HG03571 (cell line): Measurements from ENCODE around the gene KCNK2.
"Not testable (repeated sequence)": the region's sequence is repeated elsewhere in the genome, so short reads cannot be mapped to it uniquely, and the experiment has no call there.

Experiments
- ATAC-seq: cut with Tn5 transposase; IDR thresholded peaks from one replicate; pipeline ENCODE4 v1.9.1; 2021; ENCODE audit not compliant: unreplicated experiment

KCNK2 gene

DNA sequence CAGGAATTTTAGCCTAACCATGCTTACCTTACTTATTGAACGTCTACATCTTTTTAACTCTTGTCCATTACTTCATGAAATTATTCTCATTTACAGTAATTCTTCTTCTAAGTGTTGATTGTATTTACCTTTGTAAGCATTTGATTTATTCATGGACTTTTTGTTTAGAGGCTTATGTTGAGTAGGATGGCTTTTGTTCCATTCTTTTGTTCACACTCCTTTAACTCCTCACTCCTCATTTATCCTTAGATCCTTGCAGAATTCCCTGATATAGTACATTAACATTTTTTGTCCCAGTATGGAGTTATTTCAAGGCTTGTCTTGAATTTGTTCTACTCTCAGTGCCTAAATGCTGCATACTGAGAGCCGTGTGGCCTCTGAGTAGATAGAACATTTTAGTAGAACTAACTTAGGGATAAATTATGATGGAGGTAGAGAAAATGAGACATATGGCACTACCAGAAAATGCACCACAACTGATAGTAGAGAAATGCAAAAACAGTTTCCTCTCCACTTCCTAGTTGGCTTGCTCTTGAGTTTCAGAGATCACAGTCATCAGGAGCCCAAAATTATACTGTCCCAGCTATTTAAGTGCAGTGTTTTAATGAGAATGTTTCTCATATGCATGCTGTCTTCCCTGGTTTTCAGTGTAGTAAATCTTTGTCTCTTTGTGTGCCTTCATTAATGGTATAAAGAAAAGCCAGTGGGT lies 69.5 kb downstream of the KCNK2 start:
- ATAC-seq: no peak

GRCh38 chr1:215156232-215156631 lies 73.7 kb downstream of the KCNK2 start:
- no peak for ATAC-seq

DNA sequence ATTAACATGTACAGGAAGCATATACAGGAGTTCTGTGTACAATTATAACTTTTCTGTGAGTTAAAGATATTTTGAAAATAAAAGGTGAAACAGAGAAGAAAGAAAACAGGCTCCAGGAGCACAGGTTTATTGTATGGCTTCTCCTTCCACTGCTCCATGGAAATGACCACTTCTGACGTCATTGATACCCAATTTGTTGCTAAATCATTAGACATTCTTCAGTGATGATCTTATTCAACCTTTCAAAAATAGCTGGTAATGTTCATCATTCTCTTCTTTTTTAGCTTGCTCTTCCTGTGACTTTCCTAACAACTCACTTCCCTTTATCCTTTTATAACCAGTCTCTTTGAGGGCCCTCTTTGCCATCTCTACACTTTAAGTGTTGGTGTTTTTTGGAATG lies 77.8 kb downstream of the KCNK2 start:
- ATAC-seq: no peak

DNA sequence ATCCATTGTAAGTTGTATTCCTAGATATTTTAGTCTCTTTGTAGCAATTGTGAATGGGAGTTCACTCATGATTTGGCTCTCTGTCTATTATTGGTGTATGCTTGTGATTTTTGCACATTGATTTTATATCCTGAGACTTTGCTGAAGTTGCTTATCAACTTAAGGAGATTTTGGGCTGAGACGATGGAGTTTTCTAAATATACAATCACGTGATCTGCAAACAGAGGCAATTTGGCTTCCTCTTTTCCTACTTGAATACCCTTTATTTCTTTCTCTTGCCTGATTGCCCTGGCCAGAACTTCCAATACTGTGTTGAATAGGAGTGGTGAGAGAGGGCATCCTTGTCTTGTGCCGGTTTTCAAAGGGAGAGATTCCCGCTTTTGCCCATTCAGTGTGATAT lies 80.6 kb downstream of the KCNK2 start:
- not testable (repeated sequence) for ATAC-seq

DNA sequence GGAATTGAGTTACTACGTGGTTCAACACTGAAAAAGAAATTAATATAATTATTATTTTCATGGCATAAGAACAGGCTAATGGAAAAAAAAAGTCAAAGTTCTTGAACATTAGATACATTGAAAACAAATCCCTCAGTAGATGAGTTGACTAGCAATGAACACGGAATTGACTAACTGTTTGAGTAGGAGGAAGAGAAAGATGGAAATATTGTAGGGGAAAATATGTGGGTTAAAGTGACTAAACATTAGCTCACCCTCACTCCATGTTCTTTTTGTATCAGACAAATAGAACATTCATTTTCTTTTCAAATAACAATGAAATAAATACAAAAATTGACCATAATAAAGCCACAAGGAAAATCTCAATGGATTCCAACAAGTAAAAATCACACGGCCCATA lies 84.3 kb downstream of the KCNK2 start:
- ATAC-seq: no peak

DNA sequence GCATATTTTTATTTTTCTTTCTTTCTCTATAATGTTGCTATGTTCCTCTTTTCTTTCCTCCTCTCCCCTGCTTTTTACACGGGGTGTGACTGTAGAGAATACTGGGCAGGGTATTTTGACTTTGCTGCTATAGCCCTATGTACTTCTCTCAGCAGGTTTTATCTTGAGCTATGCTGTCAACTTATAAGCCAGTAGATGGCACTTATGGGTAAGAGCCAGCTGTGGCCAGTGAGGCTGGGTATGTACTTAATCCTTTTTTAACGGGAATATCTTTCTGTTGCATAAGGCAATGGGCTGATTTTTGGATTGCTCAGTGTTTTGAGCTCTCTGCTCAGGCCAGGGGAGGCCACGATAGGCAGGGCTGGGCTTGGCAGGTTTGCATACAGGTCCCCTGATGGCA lies 99.0 kb downstream of the KCNK2 start:
- ATAC-seq: no peak

GRCh38 chr1:215185067-215185620 lies 102.6 kb downstream of the KCNK2 start:
- ATAC-seq: no peak

DNA sequence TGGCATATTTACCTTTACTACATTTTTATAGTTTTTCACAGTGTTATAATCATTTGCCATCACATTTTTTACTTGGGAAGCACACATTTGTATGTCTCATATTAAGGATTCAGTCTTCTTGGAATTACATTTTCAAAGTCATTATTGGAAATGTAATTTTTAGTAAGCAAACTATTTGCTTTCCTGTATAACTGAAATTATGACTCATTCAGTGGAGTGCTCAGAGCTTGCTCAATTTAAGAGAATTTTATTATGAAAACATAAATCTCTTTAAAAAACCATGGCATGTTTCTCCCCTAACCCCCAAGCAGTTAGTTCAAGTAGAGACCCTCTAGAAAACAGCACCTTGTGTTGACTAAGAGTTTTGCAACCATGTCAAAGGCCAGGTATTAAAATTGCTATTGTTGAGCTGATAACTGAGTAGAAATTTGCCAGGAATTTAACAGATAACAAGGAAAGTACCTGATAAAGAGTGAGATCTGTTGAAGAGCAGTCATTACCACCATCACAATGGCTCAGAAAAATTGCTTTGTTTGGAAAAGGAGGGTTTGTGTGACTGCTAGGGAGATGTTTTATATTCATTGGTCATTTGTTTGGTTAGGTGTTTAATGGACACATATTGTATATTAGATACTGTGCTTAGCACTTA lies 105.9 kb downstream of the KCNK2 start:
- ATAC-seq: no peak

GRCh38 chr1:215192306-215192705 lies 109.8 kb downstream of the KCNK2 start:
- ATAC-seq: no peak

DNA sequence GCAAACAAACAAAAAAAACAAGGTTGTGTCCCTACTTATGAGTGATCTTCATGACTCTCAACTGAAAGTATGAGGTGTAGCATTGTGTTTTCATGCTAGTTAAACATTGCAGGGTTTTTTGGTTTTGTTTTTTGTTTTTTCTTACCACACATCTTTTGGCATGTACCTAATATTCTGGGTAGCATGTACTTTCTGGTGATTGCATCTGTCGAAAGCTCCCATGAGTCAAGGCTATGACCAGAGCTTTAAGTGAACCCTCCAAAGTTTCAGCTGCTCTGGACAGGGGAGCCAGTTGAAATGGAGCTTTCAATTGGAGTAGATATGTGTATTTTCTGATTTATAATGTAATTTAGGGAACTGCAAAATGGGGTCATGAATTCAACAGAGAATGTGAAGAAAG lies 115.5 kb downstream of the KCNK2 start:
- no peak for ATAC-seq

DNA sequence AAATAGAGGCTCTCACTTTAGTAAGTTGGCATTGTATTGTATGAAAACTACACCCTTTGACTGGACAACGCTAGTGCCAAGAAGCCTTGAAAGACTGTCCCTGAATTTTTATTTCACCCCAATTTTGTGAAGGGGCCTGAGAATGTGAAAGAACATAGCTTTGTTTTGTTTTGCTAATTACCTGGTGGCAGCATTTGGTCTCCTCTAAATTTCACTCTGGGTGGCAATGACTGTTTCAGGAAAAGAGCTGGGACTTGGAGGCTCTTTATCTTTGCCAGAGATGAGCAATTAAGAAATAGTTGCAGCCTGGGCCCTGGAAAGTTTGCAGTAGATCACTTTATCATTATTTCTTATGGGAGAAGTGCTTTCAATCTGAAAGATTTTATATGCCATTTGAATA lies 117.6 kb downstream of the KCNK2 start:
- ATAC-seq: no peak

DNA sequence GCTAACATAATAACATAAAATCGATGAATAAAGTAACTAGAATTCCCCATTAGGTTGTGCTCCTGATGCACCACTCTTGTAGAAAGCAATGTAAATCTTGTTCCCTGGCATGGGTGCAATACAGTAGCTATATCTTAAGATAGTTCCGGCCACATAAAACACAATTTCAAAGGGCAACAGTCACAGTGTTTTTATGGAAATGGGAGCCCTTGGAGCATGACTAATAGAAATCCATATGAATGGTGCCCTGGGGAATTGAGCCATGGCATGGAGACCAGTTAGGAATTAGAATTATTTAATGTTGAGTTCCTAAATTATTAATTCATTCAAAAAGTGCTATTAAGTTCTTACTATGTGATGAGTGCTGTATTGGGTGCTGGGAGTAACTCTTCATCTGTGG lies 118.7 kb downstream of the KCNK2 start:
- no peak for ATAC-seq

DNA sequence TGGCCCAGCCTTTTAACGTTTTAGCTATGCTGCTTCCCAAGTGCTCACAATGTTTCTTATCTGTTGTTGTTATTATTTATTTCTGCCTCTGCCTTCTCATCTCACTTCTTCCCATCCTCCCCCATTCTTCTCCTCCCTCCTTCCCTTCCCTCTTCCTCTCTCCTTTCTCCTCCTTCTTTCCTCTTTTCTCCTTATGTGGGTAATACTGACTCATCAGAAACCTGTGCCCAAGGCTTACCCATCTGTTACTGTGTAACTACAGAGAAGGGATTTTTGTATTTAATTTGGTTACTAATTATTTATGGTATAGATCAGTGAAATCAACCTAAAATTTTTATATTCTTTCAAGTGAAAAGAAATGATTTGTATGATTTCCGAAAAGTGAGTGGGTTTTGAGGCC lies 120.3 kb downstream of the KCNK2 start:
- ATAC-seq: no peak

DNA sequence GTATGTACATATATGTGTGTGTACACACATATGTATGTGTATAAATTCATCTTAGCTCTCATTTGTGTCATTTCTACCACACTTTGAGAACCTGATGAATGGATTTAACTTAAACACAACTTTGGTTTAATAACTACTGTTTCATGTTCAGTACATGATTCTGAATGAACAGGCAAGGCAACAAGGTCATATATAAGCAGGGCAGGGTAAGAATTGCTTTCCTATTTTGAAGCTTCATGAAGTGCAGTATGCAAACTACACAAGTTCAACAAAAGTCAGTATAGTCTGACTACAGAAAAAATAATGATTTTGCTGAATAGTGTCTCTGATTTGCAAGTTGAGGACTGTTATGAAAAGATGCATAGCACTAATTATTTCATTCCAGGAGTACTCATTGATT lies 127.6 kb downstream of the KCNK2 start:
- no peak for ATAC-seq

GRCh38 chr1:215215846-215216245 lies 133.3 kb downstream of the KCNK2 start:
- no peak for ATAC-seq

GRCh38 chr1:215219372-215219771 lies 136.8 kb downstream of the KCNK2 start:
- no peak for ATAC-seq

GRCh38 chr1:215220346-215220745 lies 137.8 kb downstream of the KCNK2 start:
- ATAC-seq: no peak

GRCh38 chr1:215226757-215227156 lies 144.2 kb downstream of the KCNK2 start:
- ATAC-seq: no peak

DNA sequence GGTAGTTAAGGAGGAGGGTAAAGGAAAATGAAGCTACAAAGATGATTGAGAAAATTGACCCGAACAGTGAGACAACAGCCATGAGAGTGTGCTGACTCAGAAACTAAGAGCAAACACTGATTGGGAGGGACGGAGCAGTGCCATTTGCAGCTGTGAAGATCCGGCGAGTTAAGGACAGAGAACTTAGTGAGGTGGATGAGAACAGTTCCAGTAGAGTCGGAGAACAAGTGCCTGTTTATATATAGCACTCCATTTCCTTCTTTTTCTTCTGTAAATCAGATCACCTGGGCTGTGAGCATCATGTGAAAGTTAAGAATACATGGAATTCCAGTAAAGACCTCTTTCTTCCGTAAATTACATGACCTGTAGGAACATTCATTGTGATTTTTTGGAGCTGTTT lies 145.7 kb downstream of the KCNK2 start:
- ATAC-seq: no peak

DNA sequence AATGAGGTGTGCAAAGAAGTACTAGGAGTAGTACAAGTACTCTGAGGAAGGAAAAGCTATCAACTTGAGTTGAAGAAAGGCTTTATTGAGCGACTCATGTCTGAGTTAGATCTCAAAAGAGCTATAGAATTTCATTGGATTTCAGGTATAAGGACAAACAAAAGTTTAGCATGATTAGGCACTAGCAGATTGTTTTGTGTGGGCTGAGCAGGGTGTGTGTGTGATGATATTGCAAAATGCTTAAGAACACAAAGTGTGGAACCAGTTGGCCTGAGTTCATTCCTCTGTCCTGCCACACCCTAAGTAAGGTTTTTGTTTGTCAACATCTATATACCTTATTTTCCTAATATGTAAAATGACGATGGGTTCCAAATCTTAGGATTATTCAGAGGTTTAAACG lies 158.9 kb downstream of the KCNK2 start:
- no peak for ATAC-seq

DNA sequence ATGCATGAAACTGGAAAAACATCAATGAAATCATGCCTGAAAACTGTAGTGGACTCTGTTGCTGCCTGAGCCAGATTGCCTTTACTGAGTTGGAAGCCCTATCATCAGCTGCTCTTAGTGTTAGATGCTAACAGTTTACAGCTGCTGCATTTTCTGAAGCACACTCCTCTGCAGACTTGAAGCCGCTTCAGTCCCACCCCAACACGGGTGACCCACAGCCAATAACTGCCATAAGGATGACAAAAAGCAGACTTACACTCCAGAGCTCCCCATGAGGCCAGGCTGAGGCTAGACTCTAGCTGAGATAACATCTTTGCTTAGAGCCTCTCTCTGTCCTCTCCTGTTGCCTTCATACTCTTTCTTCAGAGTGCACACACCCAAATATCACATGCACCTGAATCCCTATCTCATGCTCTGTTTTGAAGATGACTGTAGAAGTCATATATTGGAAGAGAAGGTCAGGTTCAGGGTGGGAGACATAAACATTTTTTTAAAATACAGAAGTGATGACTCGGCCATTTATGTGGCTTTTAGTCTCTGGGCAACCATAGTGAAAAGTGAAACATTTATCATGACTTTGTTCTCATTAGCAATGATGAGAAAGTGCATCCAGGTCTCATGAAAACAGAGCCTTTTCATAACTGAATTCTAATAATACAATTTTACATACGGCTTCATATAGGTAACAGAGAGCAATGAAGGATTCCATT lies 161.0 kb downstream of the KCNK2 start:
- ATAC-seq: no peak

DNA sequence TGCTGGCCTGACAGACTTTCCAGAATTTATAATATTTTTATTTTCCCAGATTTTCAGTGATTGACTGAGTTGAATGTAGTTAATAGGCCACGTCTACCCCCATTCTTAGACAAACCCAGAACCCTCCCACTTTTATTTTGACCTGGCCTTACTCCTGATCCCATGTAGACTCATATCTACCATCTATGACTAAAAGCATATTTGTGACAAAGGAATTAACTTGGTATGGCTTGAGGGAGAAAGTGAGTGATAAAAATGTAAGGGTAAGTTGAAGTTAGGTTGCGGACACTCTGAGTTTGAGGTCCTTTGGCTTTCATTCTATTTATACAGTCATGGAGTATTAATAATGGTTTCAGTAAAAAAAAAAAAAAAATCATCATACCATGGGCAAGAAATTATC lies 168.4 kb downstream of the KCNK2 start:
- no peak for ATAC-seq
